HG03457 (cell line): ENCODE measurements around the gene ZNF546.
"Not testable (repeated sequence)": the region's sequence is repeated elsewhere in the genome, so short reads cannot be mapped to it uniquely, and the experiment has no call there.

Experiments used
- ATAC-seq: cut with Tn5 transposase; IDR thresholded peaks from one replicate; pipeline ENCODE4 v1.9.1; 2021; ENCODE audit warnings: moderate number of reproducible peaks; ENCODE audit not compliant: unreplicated experiment

ZNF546 gene

GRCh38 chr19:39983695-39984300, 13.1 kb upstream of the ZNF546 start:
- ATAC-seq: no peak

GRCh38 chr19:39986643-39987042, 10.2 kb upstream of the ZNF546 start:
- ATAC-seq: no peak

GRCh38 chr19:39987167-39987566, 9.7 kb upstream of the ZNF546 start:
- ATAC-seq: no peak

- ATAC-seq: no peak
Observed at GRCh38 chr19:39987596-39987995, 9.3 kb upstream of the ZNF546 start.

- ATAC-seq: no peak
Observed at GRCh38 chr19:39993605-39994004, 3.3 kb upstream of the ZNF546 start.

GRCh38 chr19:39994361-39994760, 2.5 kb upstream of the ZNF546 start:
- ATAC-seq: no peak

GRCh38 chr19:39995794-39996193, 1.1 kb upstream of the ZNF546 start:
- no peak for ATAC-seq

- peak; percentile 19 for ATAC-seq
Observed at GRCh38 chr19:39996218-39996810, 546 bp upstream of the ZNF546 start.

- ATAC-seq: no peak
Observed at GRCh38 chr19:39997638-39998216, 867 bp downstream of the ZNF546 start.

- no peak for ATAC-seq
Observed at GRCh38 chr19:39998501-39998900, 1.6 kb downstream of the ZNF546 start.

GRCh38 chr19:40005691-40006272, 8.9 kb downstream of the ZNF546 start:
- ATAC-seq: no peak

- no peak for ATAC-seq
Observed at GRCh38 chr19:40006273-40006691, 9.4 kb downstream of the ZNF546 start.

GRCh38 chr19:40009674-40010073, 12.8 kb downstream of the ZNF546 start:
- ATAC-seq: no peak

- ATAC-seq: no peak
Observed at GRCh38 chr19:40013991-40014390, 17.1 kb downstream of the ZNF546 start.

- no peak for ATAC-seq
Observed at GRCh38 chr19:40023969-40024368, 27.1 kb downstream of the ZNF546 start.

GRCh38 chr19:40025938-40026596, 29.2 kb downstream of the ZNF546 start:
- no peak for ATAC-seq

- no peak for ATAC-seq
Observed at GRCh38 chr19:40026597-40026970, 29.7 kb downstream of the ZNF546 start.

- ATAC-seq: no peak
Observed at GRCh38 chr19:40033989-40034560, 37.2 kb downstream of the ZNF546 start.

- ATAC-seq: no peak
Observed at GRCh38 chr19:40035996-40036395, 39.1 kb downstream of the ZNF546 start.

- not testable (repeated sequence) for ATAC-seq
Observed at GRCh38 chr19:40038047-40038446, 41.2 kb downstream of the ZNF546 start.

- ATAC-seq: not testable (repeated sequence)
Observed at GRCh38 chr19:40041718-40042117, 44.9 kb downstream of the ZNF546 start.
